GM13977 (cell line): ENCODE results near the gene PKD2L2.

Experiments
- DNase-seq: peaks from one replicate; pipeline ENCODE4 v3.0.0; 2012; ENCODE audit warnings: low spot score
- CTCF ChIP-seq: IDR thresholded peaks from 2 replicates; pipeline ENCODE4 v1.5.1; 2012; ENCODE audit warnings: mild to moderate bottlenecking, control low read depth; ENCODE audit not compliant: insufficient read depth; ENCODE audit errors: extremely low read depth, missing control alignments
- in situ Hi-C: fragments of 300-500 bp; cut with MboI; formaldehyde crosslinking; loops from one replicate; pipeline ENCODE4 v1.12.0; 2022; ENCODE audit warnings: low sequenced_read_pairs, low pct_unique_long_range_greater_than_20kb, mixed read lengths, inconsistent platforms; ENCODE audit not compliant: unreplicated experiment

The PKD2L2 gene

GRCh38 chr5:137989419-137989818 lies 100.2 kb downstream of the PKD2L2 start:
- in situ Hi-C loops = no loop called here

More at GRCh38 chr5:137989419-137989818, 100.2 kb downstream of the PKD2L2 start:
- TF ChIP-seq CTCF = no peak
- no peak for DNase-seq
